Naive thymus-derived CD4-positive, alpha-beta T cell (primary cell): ENCODE results near the gene OAF. TPM values are rescaled to one million over a fixed set of nuclear protein-coding genes. Genes with fewer than 3 reads are reported as not detected.
"Not testable (repeated sequence)": the region's sequence is repeated elsewhere in the genome, so short reads cannot be mapped to it uniquely, and the experiment has no call there.

Source experiments
- ATAC-seq: fragments of 150-1000 bp; cut with Tn5 transposase; 2 replicates; pipeline ENCODE4 v1.10.0; 2021; ENCODE audit warnings: mild to moderate bottlenecking, moderate library complexity
- CTCF ChIA-PET: fragments of 350-600 bp; sonication (Branson Sonifier 250); formaldehyde crosslinking; loops from one replicate; lab custom pipeline; 2021; ENCODE audit warnings: antibody characterized with exemption; lab: Charles Lee
- POLR2A ChIA-PET: fragments of 350-600 bp; sonication (Branson Sonifier 250); formaldehyde crosslinking; loops from one replicate; lab custom pipeline; 2021; ENCODE audit warnings: antibody characterized with exemption, inconsistent platforms; lab: Charles Lee
- DNase-seq, 9 donors: peaks; one replicate each; pipeline versions ENCODE4 v3.0.0 to v3.0.0-alpha.2; 2020 to 2022; ENCODE audit warnings: mixed read lengths in 1 of 9
- H3K27ac ChIP-seq: one replicate; pipeline ENCODE4 v1.7.0; 2013; ENCODE audit warnings: mild to moderate bottlenecking, low read depth, low read length, moderate library complexity
- H3K27me3 ChIP-seq, 2 donors: one replicate each; pipeline ENCODE4 v1.7.0; 2013; ENCODE audit warnings: low read length in 2 of 2, mild to moderate bottlenecking in 2 of 2, moderate library complexity in 2 of 2; ENCODE audit not compliant: control insufficient read depth in 2 of 2, insufficient read depth in 2 of 2
- H3K36me3 ChIP-seq, 3 experiments: 1 replicate in 2 of 3; 2 replicates in 1 of 3; pipeline ENCODE4 v1.7.0; 2013; ENCODE audit warnings: low read length in 3 of 3, mild to moderate bottlenecking in 3 of 3, moderate library complexity in 1 of 3; ENCODE audit not compliant: insufficient read depth in 3 of 3, control insufficient read depth in 2 of 3
- H3K4me1 ChIP-seq, 2 donors: one replicate each; pipeline ENCODE4 v1.7.0; 2013; ENCODE audit warnings: low read length in 2 of 2, mild to moderate bottlenecking in 2 of 2, moderate library complexity in 1 of 2; ENCODE audit not compliant: control insufficient read depth in 2 of 2, insufficient read depth in 2 of 2
- H3K4me3 ChIP-seq: 2 replicates; pipeline ENCODE4 v1.7.0; 2013; ENCODE audit warnings: mild to moderate bottlenecking, low read length
- H3K9me3 ChIP-seq, 3 experiments: 1 replicate in 2 of 3; 2 replicates in 1 of 3; pipeline ENCODE4 v1.7.0; 2013; ENCODE audit warnings: low read length in 3 of 3; ENCODE audit not compliant: control insufficient read depth in 2 of 3
- H3K27ac Mint-ChIP-seq, 9 donors: one replicate each; pipeline ENCODE4 v1.8.0; 2020 to 2022; ENCODE audit warnings: mixed read lengths in 9 of 9, mild to moderate bottlenecking in 8 of 9, moderate library complexity in 5 of 9, inconsistent platforms in 2 of 9
- H3K27me3 Mint-ChIP-seq, 5 donors: one replicate each; pipeline ENCODE4 v1.8.0; 2021 to 2022; ENCODE audit warnings: mixed read lengths in 5 of 5, mild to moderate bottlenecking in 1 of 5
- H3K36me3 Mint-ChIP-seq, 5 donors: one replicate each; pipeline ENCODE4 v1.8.0; 2020 to 2022; ENCODE audit warnings: mixed read lengths in 5 of 5, mild to moderate bottlenecking in 3 of 5, inconsistent platforms in 1 of 5
- H3K4me1 Mint-ChIP-seq, 7 donors: one replicate each; pipeline ENCODE4 v1.8.0; 2020 to 2022; ENCODE audit warnings: mixed read lengths in 7 of 7, mild to moderate bottlenecking in 3 of 7, inconsistent platforms in 1 of 7
- H3K4me3 Mint-ChIP-seq, 10 donors: one replicate each; pipeline ENCODE4 v1.8.0; 2020 to 2022; ENCODE audit warnings: mild to moderate bottlenecking in 10 of 10, mixed read lengths in 10 of 10, moderate library complexity in 6 of 10, inconsistent platforms in 2 of 10
- H3K9me3 Mint-ChIP-seq, 11 donors: one replicate each; pipeline ENCODE4 v1.8.0; 2020 to 2022; ENCODE audit warnings: mixed read lengths in 11 of 11, mild to moderate bottlenecking in 4 of 11, inconsistent platforms in 1 of 11, moderate library complexity in 1 of 11
- intact Hi-C, 2 donors: fragments of 100-400 bp; cut with micrococcal nuclease; formaldehyde crosslinking; loops; one replicate each; pipeline ENCODE4 v1.15.1; 2023
- polyA plus RNA-seq, 2 donors: library from polyadenylated mRNA; unstranded; fragments of 300-500 nt; fragmentation: Illumina TruSeq; gene quantifications; one replicate each; pipeline ENCODE4 v1.2.3, GENCODE V29; 2021
- total RNA-seq, 6 experiments: library from RNA in 5 of 6; stranded (reverse) in 5 of 6; gene quantifications; 1 replicate in 5 of 6; 2 replicates in 1 of 6; pipeline ENCODE4 v1.2.3 and lab custom pipeline; 2021 to 2026

The OAF gene
- total and polyA plus RNA-seq, 7 experiments from 2014 or later: 3.2 to 21.2 (median 4.6) TPM

DNA sequence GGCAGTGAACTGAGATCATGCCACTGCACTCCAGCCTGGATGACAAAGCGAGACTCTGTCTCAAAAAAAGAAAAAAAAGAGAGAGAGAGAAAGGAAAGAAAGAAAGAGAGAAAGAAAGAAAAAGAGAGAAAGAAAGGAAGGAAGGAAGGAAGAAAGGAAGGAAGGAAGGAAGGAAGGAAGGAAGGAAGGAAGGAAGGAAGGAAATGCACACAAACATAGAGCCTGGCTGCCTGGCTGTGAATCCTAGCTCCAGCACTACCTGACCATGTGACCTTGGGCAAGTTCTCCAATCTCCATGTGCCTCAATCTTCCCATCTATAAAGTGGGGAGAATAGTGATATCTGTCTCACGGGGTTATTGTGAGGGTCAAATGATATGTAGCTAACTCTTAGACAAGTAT lies 63.1 kb downstream of the OAF start:
- H3K27ac Mint-ChIP-seq, H3K4me1 ChIP-seq, H3K9me3 Mint-ChIP-seq, H3K36me3 Mint-ChIP-seq, H3K4me3 ChIP-seq, H3K27me3 ChIP-seq, DNase-seq, H3K4me3 Mint-ChIP-seq, ATAC-seq, H3K4me1 Mint-ChIP-seq, intact Hi-C loops, H3K36me3 ChIP-seq, H3K27ac ChIP-seq, H3K9me3 ChIP-seq, CTCF ChIA-PET, POLR2A ChIA-PET: not testable (repeated sequence)
- peaks cover 11 to 48% (median 22%) of the 10 kb centered on the region in 5 donors for H3K27me3 Mint-ChIP-seq

DNA sequence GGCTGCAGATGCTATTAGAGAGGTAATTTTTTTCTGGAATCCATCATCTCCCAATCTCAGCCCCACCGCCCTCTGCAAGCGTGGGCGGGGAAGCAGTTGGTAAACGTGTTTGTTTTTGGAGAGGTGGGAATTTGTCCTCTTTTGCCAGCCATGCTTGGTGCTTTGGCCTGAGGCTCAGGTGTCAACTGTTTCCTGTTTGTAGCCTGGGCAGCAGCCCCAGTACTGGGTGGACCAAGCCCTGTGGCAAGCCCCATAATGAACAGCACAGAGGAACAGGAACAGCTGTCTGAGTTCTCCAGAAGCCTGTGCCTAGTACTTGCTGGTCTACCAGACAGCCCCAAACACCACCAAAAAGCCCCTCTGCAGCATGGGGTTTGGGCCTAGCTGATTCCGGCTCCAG lies 68.7 kb downstream of the OAF start:
- DNase-seq (no peak), ATAC-seq (no peak)
- Mint-ChIP-seq H3K36me3 (no peaks in the 10 kb centered on the region), H3K4me3 (no peak overlapping the region), H3K9me3 (peaks cover 0 to 2% (median 0%) of the 10 kb centered on the region in 11 donors), H3K27me3 (peaks cover 0 to 33% (median 7%) of the 10 kb centered on the region in 5 donors), H3K27ac (no peak overlapping the region), H3K4me1 (no peaks in the 10 kb centered on the region)
- intact Hi-C loops: no loop called here
- CTCF ChIA-PET: no interaction called here
- H3K27me3 ChIP-seq: no peaks in the 10 kb centered on the region
- no peaks in the 10 kb centered on the region for H3K4me1 ChIP-seq
- H3K4me3 ChIP-seq: no peak overlapping the region
- no peaks in the 10 kb centered on the region for H3K9me3 ChIP-seq
- POLR2A ChIA-PET: no interaction called here
- H3K27ac ChIP-seq: no peak overlapping the region
- H3K36me3 ChIP-seq: no peaks in the 10 kb centered on the region

Other genes starting within 250 kb of the OAF start
- not detected for gene TRIM29, start 72.9 kb upstream of the OAF start, total RNA-seq
- not detected for gene TRIM29, start 72.9 kb upstream of the OAF start, polyA plus RNA-seq
- under 1 TPM in 1 of 5 experiments, not detected in 4; 0.24 TPM for gene POU2F3, start 29.1 kb downstream of the OAF start, total RNA-seq
- not detected for gene POU2F3, start 29.1 kb downstream of the OAF start, polyA plus RNA-seq
- under 1 TPM in 3 of 5 experiments, not detected in 2; 0.11 to 0.48 (median 0.17) TPM for gene TLCD5, start 114.3 kb downstream of the OAF start, total RNA-seq
- not detected for gene TLCD5, start 114.3 kb downstream of the OAF start, polyA plus RNA-seq
- gene ARHGEF12, start 125.4 kb downstream of the OAF start, total RNA-seq: 10 to 100 TPM in 2 of 5 experiments, 1 to 10 TPM in 3; 1.9 to 13.1 (median 3.5) TPM
- gene ARHGEF12, start 125.4 kb downstream of the OAF start, polyA plus RNA-seq: under 1 TPM; 0.38 to 0.49 TPM